Mesenchymal stem cell (in vitro differentiated cells and primary cell): ENCODE data around the gene MCCD1.
"Not testable (repeated sequence)": the region's sequence is repeated elsewhere in the genome, so short reads cannot be mapped to it uniquely, and the experiment has no call there.

Experiments used
- DNase-seq: peaks from one replicate; pipeline ENCODE4 v3.0.0-alpha.2; 2013
- H2AFZ ChIP-seq: one replicate; pipeline ENCODE4 v1.6.1; 2013; ENCODE audit warnings: low read depth, mild to moderate bottlenecking, control low read depth, inconsistent platforms, low read length, moderate library complexity
- H2AK5ac ChIP-seq: 2 replicates; pipeline ENCODE4 v1.6.1; 2013; ENCODE audit warnings: low read length, moderate library complexity, mild to moderate bottlenecking, inconsistent platforms; ENCODE audit not compliant: severe bottlenecking
- H2BK120ac ChIP-seq: one replicate; pipeline ENCODE4 v1.6.1; 2013; ENCODE audit warnings: low read depth, mild to moderate bottlenecking, inconsistent platforms, low read length, moderate library complexity
- H2BK12ac ChIP-seq, 2 experiments: one replicate each; pipeline ENCODE4 v1.6.1; 2013; ENCODE audit warnings: inconsistent platforms in 2 of 2, low read length in 2 of 2, mild to moderate bottlenecking in 2 of 2, moderate library complexity in 2 of 2, control low read depth in 1 of 2
- H2BK15ac ChIP-seq: one replicate; pipeline ENCODE4 v1.6.1; 2013; ENCODE audit warnings: mild to moderate bottlenecking, low read depth, inconsistent platforms; ENCODE audit not compliant: poor library complexity, severe bottlenecking
- H2BK5ac ChIP-seq: 2 replicates; pipeline ENCODE4 v1.6.1; 2013; ENCODE audit warnings: low read depth, mild to moderate bottlenecking, low read length, control low read depth, inconsistent platforms; ENCODE audit not compliant: poor library complexity, severe bottlenecking
- H3K14ac ChIP-seq, 2 experiments: one replicate each; pipeline ENCODE4 v1.6.1; 2013; ENCODE audit warnings: inconsistent platforms in 2 of 2, low read length in 2 of 2, control low read depth in 1 of 2, mild to moderate bottlenecking in 1 of 2, moderate library complexity in 1 of 2
- H3K18ac ChIP-seq, 2 experiments: one replicate each; pipeline ENCODE4 v1.6.1; 2013; ENCODE audit warnings: inconsistent platforms in 2 of 2, low read length in 2 of 2, control low read depth in 1 of 2, low read depth in 1 of 2, mild to moderate bottlenecking in 1 of 2
- H3K23ac ChIP-seq, 2 experiments: one replicate each; pipeline ENCODE4 v1.6.1; 2013; ENCODE audit warnings: inconsistent platforms in 2 of 2, low read length in 2 of 2, mild to moderate bottlenecking in 2 of 2, moderate library complexity in 2 of 2, control low read depth in 1 of 2
- H3K27ac ChIP-seq: 2 replicates; pipeline ENCODE4 v1.5.1; 2013; ENCODE audit warnings: mild to moderate bottlenecking, moderate library complexity, low read length, control low read depth, inconsistent platforms; ENCODE audit not compliant: poor library complexity, severe bottlenecking
- H3K27me3 ChIP-seq, 2 experiments: 2 replicates each; pipeline versions ENCODE4 v1.6.1 to v1.7.0; 2013; ENCODE audit warnings: low read length in 2 of 2, mild to moderate bottlenecking in 2 of 2, moderate library complexity in 2 of 2, control low read depth in 1 of 2, inconsistent platforms in 1 of 2; ENCODE audit not compliant: control insufficient read depth in 1 of 2, insufficient read depth in 1 of 2
- H3K36me3 ChIP-seq, 2 experiments: 2 replicates each; pipeline versions ENCODE4 v1.6.1 to v1.7.0; 2013; ENCODE audit warnings: low read length in 2 of 2, control low read depth in 1 of 2, inconsistent platforms in 1 of 2, low read depth in 1 of 2, mild to moderate bottlenecking in 1 of 2; ENCODE audit not compliant: insufficient read depth in 2 of 2, control insufficient read depth in 1 of 2
- H3K4ac ChIP-seq, 2 experiments: one replicate each; pipeline ENCODE4 v1.6.1; 2013; ENCODE audit warnings: inconsistent platforms in 2 of 2, low read length in 2 of 2, mild to moderate bottlenecking in 2 of 2, moderate library complexity in 2 of 2, control low read depth in 1 of 2, low read depth in 1 of 2
- H3K4me1 ChIP-seq: 2 replicates; pipeline ENCODE4 v1.6.1; 2013; ENCODE audit warnings: low read depth, low read length, control low read depth; ENCODE audit not compliant: control insufficient read depth, insufficient read depth
- H3K4me2 ChIP-seq: 2 replicates; pipeline ENCODE4 v1.6.1; 2013; ENCODE audit warnings: low read length, mild to moderate bottlenecking, inconsistent platforms; ENCODE audit not compliant: poor library complexity, severe bottlenecking
- H3K4me3 ChIP-seq, 2 experiments: 2 replicates each; pipeline versions ENCODE4 v1.5.1 to v1.7.0; 2013; ENCODE audit warnings: low read length in 2 of 2, mild to moderate bottlenecking in 2 of 2, control low read depth in 1 of 2, low read depth in 1 of 2; ENCODE audit not compliant: insufficient read depth in 1 of 2
- H3K79me1 ChIP-seq: replicated peaks from 2 replicates; pipeline ENCODE4 v1.6.1; 2013; ENCODE audit warnings: mild to moderate bottlenecking, control low read depth, low read length, inconsistent platforms; ENCODE audit not compliant: poor library complexity, severe bottlenecking
- H3K9ac ChIP-seq: 2 replicates; pipeline ENCODE4 v1.7.0; 2013; ENCODE audit warnings: mild to moderate bottlenecking, low read length, moderate library complexity
- H3K9me3 ChIP-seq: 2 replicates; pipeline ENCODE4 v1.7.0; 2013; ENCODE audit warnings: mild to moderate bottlenecking, low read length; ENCODE audit not compliant: control insufficient read depth
- H4K8ac ChIP-seq: one replicate; pipeline ENCODE4 v1.6.1; 2013; ENCODE audit warnings: inconsistent platforms, mild to moderate bottlenecking, low read length, moderate library complexity
- H4K91ac ChIP-seq: one replicate; pipeline ENCODE4 v1.6.1; 2013; ENCODE audit warnings: mild to moderate bottlenecking, low read length, inconsistent platforms
- WGBS: methylation state at CpG from one replicate; pipeline ENCODE4 v1.1.7; 2013; ENCODE audit warnings: mixed read lengths; 5-methylcytosine and 5-hydroxymethylcytosine counted together

The MCCD1 gene

DNA sequence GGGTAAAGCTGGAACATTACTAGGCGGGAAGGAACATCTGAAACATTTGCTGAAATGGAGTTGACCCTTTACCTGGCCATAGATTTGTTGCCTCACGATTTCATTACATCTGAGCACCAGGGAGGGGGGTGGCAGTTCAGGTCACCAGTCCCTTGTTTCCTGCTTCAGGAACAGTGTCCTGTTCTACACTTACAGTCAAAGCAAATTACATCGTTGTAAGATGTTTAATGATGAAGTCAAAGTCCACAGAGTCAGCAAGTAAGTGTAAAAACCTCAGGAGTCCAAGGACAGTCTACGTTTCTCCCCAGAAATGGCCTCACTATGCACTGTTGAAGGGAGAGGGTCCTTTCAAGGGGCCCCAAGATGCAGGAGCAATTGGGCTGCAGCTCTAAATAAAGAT is 39.7 kb upstream of the MCCD1 start:
- H3K18ac ChIP-seq: no peak overlapping the region
- H3K9ac ChIP-seq: no peak overlapping the region
- no peak overlapping the region for H3K14ac ChIP-seq
- DNase-seq: no peak
- H3K4me3 ChIP-seq: no peak overlapping the region
- H3K27me3 ChIP-seq: no peaks in the 10 kb centered on the region
- no peak overlapping the region for H2BK120ac ChIP-seq
- no peak overlapping the region for H3K4ac ChIP-seq
- H3K23ac ChIP-seq: no peak overlapping the region
- no peaks in the 10 kb centered on the region for H3K9me3 ChIP-seq
- peaks cover 4% of the 10 kb centered on the region for H3K79me1 ChIP-seq
- H3K36me3 ChIP-seq: no peaks in the 10 kb centered on the region
- H3K4me2 ChIP-seq: no peak overlapping the region
- H2AK5ac ChIP-seq: no peak overlapping the region
- no peak overlapping the region for H2BK15ac ChIP-seq
- no peak overlapping the region for H2AFZ ChIP-seq
- WGBS: 94% methylated on average over 2 of the region's 4 CpGs
- H4K91ac ChIP-seq: no peak overlapping the region
- no peak overlapping the region for H4K8ac ChIP-seq
- H2BK5ac ChIP-seq: no peak overlapping the region
- H3K27ac ChIP-seq: no peak overlapping the region
- no peaks in the 10 kb centered on the region for H3K4me1 ChIP-seq
- H2BK12ac ChIP-seq: no peak overlapping the region

DNA sequence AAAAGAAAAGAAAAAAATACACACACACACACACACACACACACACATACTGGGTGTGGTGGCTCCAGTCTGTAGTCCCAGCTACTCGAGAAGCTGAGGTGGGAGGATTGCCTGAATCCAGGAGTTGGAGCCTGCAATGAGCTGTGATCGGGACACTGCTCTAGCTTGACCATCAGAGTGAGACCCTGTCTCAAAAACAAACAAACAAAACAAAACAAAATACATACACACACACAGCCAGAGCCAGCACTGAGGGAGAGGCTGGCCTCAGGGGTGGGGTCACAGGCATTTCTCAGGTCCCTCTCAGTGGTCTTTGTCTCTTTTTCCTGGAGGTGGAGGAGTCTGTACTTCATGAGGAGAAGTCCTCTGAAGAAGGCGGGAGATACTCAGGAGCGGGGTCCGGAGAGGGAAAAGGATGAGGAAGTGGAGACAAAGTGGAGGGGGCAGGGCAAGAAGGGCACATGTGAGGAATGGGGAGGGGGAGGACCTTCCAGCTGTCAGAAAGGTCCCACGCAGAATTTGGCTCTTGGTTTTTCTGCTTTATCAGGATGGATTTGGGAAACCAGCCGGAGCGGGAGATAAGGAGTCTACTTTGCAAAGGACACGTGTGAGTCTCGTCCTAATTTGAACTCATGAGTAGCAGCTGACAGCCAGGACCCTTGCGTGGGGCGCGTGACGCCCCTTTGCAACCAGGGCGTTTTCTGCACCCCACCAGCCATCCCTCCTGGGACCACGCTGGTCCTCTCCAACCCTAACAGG is 38.5 kb upstream of the MCCD1 start:
- no peak overlapping the region for H3K4ac ChIP-seq
- H3K14ac ChIP-seq: no peak overlapping the region
- no peaks in the 10 kb centered on the region for H3K9me3 ChIP-seq
- H3K4me1 ChIP-seq: no peaks in the 10 kb centered on the region
- no peak overlapping the region for H2BK5ac ChIP-seq
- no peak overlapping the region for H2AK5ac ChIP-seq
- no peak overlapping the region for H3K9ac ChIP-seq
- DNase-seq: no peak
- no peak overlapping the region for H3K4me2 ChIP-seq
- no peak overlapping the region for H3K18ac ChIP-seq
- H4K91ac ChIP-seq: no peak overlapping the region
- no peak overlapping the region for H2BK15ac ChIP-seq
- H2BK12ac ChIP-seq: no peak overlapping the region
- H3K79me1 ChIP-seq: peaks cover 7% of the 10 kb centered on the region
- H3K4me3 ChIP-seq: no peak overlapping the region
- H2AFZ ChIP-seq: no peak overlapping the region
- H3K23ac ChIP-seq: no peak overlapping the region
- no peak overlapping the region for H4K8ac ChIP-seq
- no peaks in the 10 kb centered on the region for H3K27me3 ChIP-seq
- no peaks in the 10 kb centered on the region for H3K36me3 ChIP-seq
- H2BK120ac ChIP-seq: no peak overlapping the region
- 73% methylated on average over 8 of the region's 16 CpGs for WGBS
- H3K27ac ChIP-seq: no peak overlapping the region

- not testable (repeated sequence) for H4K8ac ChIP-seq, H3K27me3 ChIP-seq, H2AFZ ChIP-seq, H3K27ac ChIP-seq, H3K4me1 ChIP-seq, H3K9me3 ChIP-seq, H3K4ac ChIP-seq, H3K18ac ChIP-seq, H2AK5ac ChIP-seq, H2BK120ac ChIP-seq, H3K14ac ChIP-seq, H4K91ac ChIP-seq, H2BK15ac ChIP-seq, H3K79me1 ChIP-seq, DNase-seq, H3K36me3 ChIP-seq, H3K23ac ChIP-seq, H2BK5ac ChIP-seq, H2BK12ac ChIP-seq
- Histone ChIP-seq H3K9ac (peak overlapping the region; percentile 93), H3K4me3 (peak overlapping the region in 1 of 2 experiments; percentile 96), H3K4me2 (peak overlapping the region; percentile 89)
- WGBS: 0% methylated on average over 2 of the region's 2 CpGs
Measured at GRCh38 chr6:31493550-31493874, 35.2 kb upstream of the MCCD1 start.

GRCh38 chr6:31493875-31494694 is 34.7 kb upstream of the MCCD1 start:
- H2BK12ac ChIP-seq: peak overlapping the region in 1 of 2 experiments; percentile 67
- H3K27ac ChIP-seq: peak overlapping the region; percentile 84
- H2BK5ac ChIP-seq: no peak overlapping the region
- no peak overlapping the region for H3K23ac ChIP-seq
- peak overlapping the region; percentile 14 to 57 for H3K18ac ChIP-seq
- H4K91ac ChIP-seq: no peak overlapping the region
- under 1% methylated on average over 58 of the region's 58 CpGs for WGBS
- H3K9ac ChIP-seq: peak overlapping the region; percentile 93
- no peak overlapping the region for H2AK5ac ChIP-seq
- H3K4me2 ChIP-seq: peak overlapping the region; percentile 89
- no peak overlapping the region for H2BK120ac ChIP-seq
- H3K27me3 ChIP-seq: no peaks in the 10 kb centered on the region
- peak overlapping the region; percentile 54 for H2AFZ ChIP-seq
- H2BK15ac ChIP-seq: peak overlapping the region; percentile 67
- no peaks in the 10 kb centered on the region for H3K9me3 ChIP-seq
- peaks cover 12% of the 10 kb centered on the region for H3K4me1 ChIP-seq
- H3K79me1 ChIP-seq: peaks cover 12% of the 10 kb centered on the region
- no peak overlapping the region for H4K8ac ChIP-seq
- H3K14ac ChIP-seq: no peak overlapping the region
- H3K36me3 ChIP-seq: no peaks in the 10 kb centered on the region
- peak; percentile 84 for DNase-seq
- H3K4ac ChIP-seq: peak overlapping the region in 1 of 2 experiments; percentile 16
- peak overlapping the region; percentile 55 to 96 for H3K4me3 ChIP-seq
